Keratinocyte (primary cell): ENCODE results near the gene ASTL. TPM values are rescaled to one million over a fixed set of nuclear protein-coding genes. Genes with fewer than 3 reads are reported as not detected.

Source experiments
- DNase-seq: peaks from one replicate; pipeline ENCODE4 v3.0.0-alpha.2; 2011; ENCODE audit warnings: low read depth, missing footprints, low spot score
- FAIRE-seq: peaks from 2 replicates; lab custom pipeline; 2011; peaks lifted over from hg19 to GRCh38; lab: Jason Lieb, UNC
- H2AFZ ChIP-seq: 2 replicates; pipeline ENCODE4 v1.6.0; 2012; ENCODE audit warnings: low read length, control low read depth, inconsistent platforms; ENCODE audit not compliant: control insufficient read depth
- H3K27ac ChIP-seq: 2 replicates; pipeline ENCODE4 v1.5.1; 2011; ENCODE audit warnings: low read length; ENCODE audit not compliant: control insufficient read depth, insufficient read depth
- H3K27me3 ChIP-seq: 3 replicates; pipeline ENCODE4 v1.6.0; 2011; ENCODE audit warnings: low read length; ENCODE audit not compliant: control insufficient read depth, insufficient read depth; ENCODE audit errors: extremely low read depth
- H3K36me3 ChIP-seq, 2 experiments: 2 replicates in 1 of 2; 3 replicates in 1 of 2; pipeline ENCODE4 v1.5.1; 2011; ENCODE audit warnings: low read length in 2 of 2, mild to moderate bottlenecking in 1 of 2; ENCODE audit not compliant: control insufficient read depth in 2 of 2, insufficient read depth in 2 of 2; ENCODE audit errors: extremely low read depth in 1 of 2
- H3K4me1 ChIP-seq: 3 replicates; pipeline ENCODE4 v1.5.1; 2011; ENCODE audit warnings: low read length; ENCODE audit not compliant: control insufficient read depth, insufficient read depth; ENCODE audit errors: extremely low read depth
- H3K4me2 ChIP-seq: 3 replicates; pipeline ENCODE4 v1.6.0; 2011; ENCODE audit warnings: low read depth, low read length; ENCODE audit not compliant: control insufficient read depth, insufficient read depth; ENCODE audit errors: extremely low read depth
- H3K4me3 ChIP-seq, 3 experiments: fragments of 200-600 bp in 1 of 3; sonication (generic) in 1 of 3; 2 replicates in 2 of 3; 3 replicates in 1 of 3; pipeline ENCODE4 v1.5.1; 2011 to 2016; ENCODE audit warnings: low read length in 3 of 3, mild to moderate bottlenecking in 3 of 3, control low read depth in 2 of 3, inconsistent platforms in 1 of 3, low read depth in 1 of 3, mixed read lengths in 1 of 3, mixed run types in 1 of 3, moderate library complexity in 1 of 3; ENCODE audit not compliant: control insufficient read depth in 2 of 3, insufficient read depth in 2 of 3; ENCODE audit errors: extremely low read depth in 1 of 3
- H3K79me2 ChIP-seq: 2 replicates; pipeline ENCODE4 v1.6.0; 2012; ENCODE audit warnings: low read length; ENCODE audit not compliant: control insufficient read depth, insufficient read depth
- H3K9ac ChIP-seq: 3 replicates; pipeline ENCODE4 v1.6.0; 2011; ENCODE audit warnings: low read length; ENCODE audit not compliant: control insufficient read depth, insufficient read depth; ENCODE audit errors: extremely low read depth
- H3K9me1 ChIP-seq: 3 replicates; pipeline ENCODE4 v1.6.0; 2011; ENCODE audit warnings: low read length; ENCODE audit not compliant: control insufficient read depth, insufficient read depth; ENCODE audit errors: extremely low read depth
- H3K9me3 ChIP-seq: 2 replicates; pipeline ENCODE4 v1.5.1; 2012; ENCODE audit warnings: low read depth, low read length; ENCODE audit not compliant: control insufficient read depth
- H4K20me1 ChIP-seq: 3 replicates; pipeline ENCODE4 v1.6.0; 2011; ENCODE audit warnings: low read length; ENCODE audit not compliant: control insufficient read depth, insufficient read depth; ENCODE audit errors: extremely low read depth
- EZH2 ChIP-seq: IDR thresholded peaks from one replicate; pipeline ENCODE4 v1.6.1; 2012; ENCODE audit warnings: inconsistent platforms, mild to moderate bottlenecking, low read length, moderate library complexity
- dilution Hi-C: fragments of 300-500 bp; cut with MboI; formaldehyde crosslinking; loops from one replicate; pipeline ENCODE4 v1.7.0; 2020; ENCODE audit warnings: low sequenced_read_pairs; ENCODE audit not compliant: extremely low pct_ligation_motif_present
- polyA plus RNA-seq, 5 experiments: library from polyadenylated mRNA; depleted of rRNA in 3 of 5; stranded (reverse) in 3 of 5; stranded (forward) in 1 of 5; unstranded in 1 of 5; fragments of >200 nt; gene quantifications; 1 replicate in 1 of 5; 2 replicates in 3 of 5; 3 replicates in 1 of 5; pipeline versions ENCODE4 v1.2.1 to v1.2.3, GENCODE V29; 2011 to 2012; ENCODE audit warnings: missing spikeins in 2 of 5, low read depth in 1 of 5, low replicate concordance in 1 of 5
- TF ChIP-seq, protein P1 (sequence below), 3 experiments: IDR thresholded peaks in 1 of 3; conservative IDR thresholded peaks in 1 of 3; optimal IDR thresholded peaks in 1 of 3; 2 replicates in 2 of 3; 3 replicates in 1 of 3; pipeline versions ENCODE3 to v1.5.1; 2011; ENCODE audit warnings: low read length in 3 of 3, mild to moderate bottlenecking in 3 of 3, moderate library complexity in 2 of 3, control low read depth in 1 of 3, inconsistent platforms in 1 of 3; ENCODE audit not compliant: insufficient read depth in 2 of 3; ENCODE audit errors: extremely low read depth in 1 of 3

Gene ASTL
- polyA plus RNA-seq, 1 donor (not counting 4 experiments of a cell fraction or from before 2014, with no cell fraction given), result not detected

DNA sequence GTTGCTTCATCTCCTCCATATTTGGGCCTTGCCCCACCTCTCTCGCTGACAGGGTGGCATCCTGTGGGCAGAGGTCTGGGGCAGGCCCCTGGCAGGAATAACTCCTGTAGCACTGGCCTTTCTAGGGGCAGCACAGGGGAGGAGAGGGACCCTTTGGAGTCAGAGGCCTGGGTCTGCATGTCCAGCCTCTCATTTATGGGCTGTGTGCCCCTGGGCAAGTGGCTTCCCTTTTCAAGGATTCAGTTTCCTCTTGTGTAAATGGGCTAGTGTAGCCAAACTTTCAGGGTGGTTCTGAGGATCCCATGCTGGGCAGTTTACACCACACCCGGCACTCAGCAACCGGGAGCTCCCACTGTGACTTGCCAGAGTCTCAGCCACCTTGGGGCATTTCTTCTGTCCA is 45.4 kb downstream of the ASTL start:
- no peaks in the 10 kb centered on the region for H3K9me3 ChIP-seq
- H3K4me3 ChIP-seq, result no peak overlapping the region
- H2AFZ ChIP-seq, result no peak overlapping the region
- H4K20me1 ChIP-seq, result no peaks in the 10 kb centered on the region
- no peak overlapping the region for H3K27ac ChIP-seq
- FAIRE-seq (no peak), DNase-seq (no peak)
- no peaks in the 10 kb centered on the region for H3K79me2 ChIP-seq
- H3K4me1 ChIP-seq, result peaks cover 8% of the 10 kb centered on the region
- H3K27me3 ChIP-seq, result peaks cover 15% of the 10 kb centered on the region
- no peak overlapping the region for H3K4me2 ChIP-seq
- H3K36me3 ChIP-seq, result no peaks in the 10 kb centered on the region
- H3K9ac ChIP-seq, result no peak overlapping the region
- TF ChIP-seq, protein P1, sequence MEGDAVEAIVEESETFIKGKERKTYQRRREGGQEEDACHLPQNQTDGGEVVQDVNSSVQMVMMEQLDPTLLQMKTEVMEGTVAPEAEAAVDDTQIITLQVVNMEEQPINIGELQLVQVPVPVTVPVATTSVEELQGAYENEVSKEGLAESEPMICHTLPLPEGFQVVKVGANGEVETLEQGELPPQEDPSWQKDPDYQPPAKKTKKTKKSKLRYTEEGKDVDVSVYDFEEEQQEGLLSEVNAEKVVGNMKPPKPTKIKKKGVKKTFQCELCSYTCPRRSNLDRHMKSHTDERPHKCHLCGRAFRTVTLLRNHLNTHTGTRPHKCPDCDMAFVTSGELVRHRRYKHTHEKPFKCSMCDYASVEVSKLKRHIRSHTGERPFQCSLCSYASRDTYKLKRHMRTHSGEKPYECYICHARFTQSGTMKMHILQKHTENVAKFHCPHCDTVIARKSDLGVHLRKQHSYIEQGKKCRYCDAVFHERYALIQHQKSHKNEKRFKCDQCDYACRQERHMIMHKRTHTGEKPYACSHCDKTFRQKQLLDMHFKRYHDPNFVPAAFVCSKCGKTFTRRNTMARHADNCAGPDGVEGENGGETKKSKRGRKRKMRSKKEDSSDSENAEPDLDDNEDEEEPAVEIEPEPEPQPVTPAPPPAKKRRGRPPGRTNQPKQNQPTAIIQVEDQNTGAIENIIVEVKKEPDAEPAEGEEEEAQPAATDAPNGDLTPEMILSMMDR (optimal IDR thresholded peaks at IDR 0.05 in 1 of 3, IDR thresholded peaks at IDR 0.05 in 1 of 3, conservative IDR thresholded peaks at IDR 0.05 in 1 of 3; ENCODE audit: extremely low read depth in 1 of 3, insufficient read depth in 2 of 3, low read length in 3 of 3), result no peak
- no peak for TF ChIP-seq EZH2
- no peaks in the 10 kb centered on the region for H3K9me1 ChIP-seq
- dilution Hi-C loops, result no loop called here

DNA sequence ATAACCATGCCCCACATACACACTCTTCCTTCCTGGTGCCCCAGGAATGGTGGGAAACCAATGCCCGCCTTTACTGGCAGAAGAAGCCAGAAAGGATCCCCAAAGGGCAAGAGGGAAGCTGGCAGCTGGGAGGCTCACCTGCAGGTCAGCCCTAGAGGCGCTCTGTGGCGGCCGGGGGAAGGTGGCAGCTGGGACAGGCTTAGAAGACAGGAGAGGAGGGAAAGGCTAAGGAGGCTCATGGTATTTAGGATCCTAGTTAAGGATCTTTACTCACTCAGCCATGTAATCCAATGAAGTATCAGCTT is 45.8 kb downstream of the ASTL start:
- no peak for DNase-seq
- TF ChIP-seq, protein P1 (optimal IDR thresholded peaks at IDR 0.05 in 1 of 3, IDR thresholded peaks at IDR 0.05 in 1 of 3, conservative IDR thresholded peaks at IDR 0.05 in 1 of 3; ENCODE audit: extremely low read depth in 1 of 3, insufficient read depth in 2 of 3, low read length in 3 of 3), result no peak
- TF ChIP-seq EZH2, result no peak
- no peaks in the 10 kb centered on the region for H3K79me2 ChIP-seq
- H3K27me3 ChIP-seq, result peaks cover 17% of the 10 kb centered on the region
- dilution Hi-C loops, result no loop called here
- H3K27ac ChIP-seq, result no peak overlapping the region
- peaks cover 8% of the 10 kb centered on the region for H3K4me1 ChIP-seq
- no peaks in the 10 kb centered on the region for H3K9me3 ChIP-seq
- no peak overlapping the region for H3K4me3 ChIP-seq
- H3K36me3 ChIP-seq, result no peaks in the 10 kb centered on the region
- H3K9ac ChIP-seq, result no peak overlapping the region
- no peaks in the 10 kb centered on the region for H4K20me1 ChIP-seq
- H3K4me2 ChIP-seq, result no peak overlapping the region
- H3K9me1 ChIP-seq, result no peaks in the 10 kb centered on the region
- no peak overlapping the region for H2AFZ ChIP-seq
- no peak for FAIRE-seq
